K562 (cell line): ENCODE results near the gene KLRD1. TPM values are rescaled to one million over a fixed set of nuclear protein-coding genes. Genes with fewer than 3 reads are reported as not detected.
"Not testable (repeated sequence)": the region's sequence is repeated elsewhere in the genome, so short reads cannot be mapped to it uniquely, and the experiment has no call there.

ENCODE experiments used
- ATAC-seq: fragments of 200-7000 bp; cut with Tn5 transposase; 3 replicates; pipeline ENCODE4 v1.9.1; 2020; ENCODE audit warnings: moderate library complexity
- BruUV-seq: library from RNA; stranded (reverse); fragments of 400-500 nt; replicated peaks from 2 replicates; lab custom pipeline; 2021; lab: Mats Ljungman, UMichigan
- CTCF ChIA-PET: fragments of 300-600 bp; formaldehyde crosslinking; extraction: SDS; loops from one replicate; lab custom pipeline; 2021; ENCODE audit warnings: low intra/inter-chr PET ratio; lab: Yijun Ruan, JAX
- POLR2A ChIA-PET: fragments of 300-600, 350-650 bp; sonication (Branson Sonifier 250); formaldehyde crosslinking; extraction: SDS; loops from one replicate; lab custom pipeline; 2021; ENCODE audit warnings: antibody characterized with exemption, inconsistent platforms; lab: Yijun Ruan, JAX
- DNase-seq, 4 experiments: peaks; one replicate each; pipeline versions ENCODE4 v3.0.0 to v3.0.0-alpha.2; 2011 to 2018; ENCODE audit warnings: low spot score in 3 of 4, mixed read lengths in 3 of 4; ENCODE audit errors: extremely low read depth in 1 of 4
- FAIRE-seq: peaks from 2 replicates; lab custom pipeline; 2011; peaks lifted over from hg19 to GRCh38; lab: Jason Lieb, UNC
- H2AFZ ChIP-seq: 2 replicates; pipeline ENCODE4 v1.6.0; 2011; ENCODE audit warnings: low read depth, low read length, control low read depth, inconsistent platforms
- H3K27ac ChIP-seq: fragments of 200-600 bp; 3 replicates; pipeline ENCODE4 v1.8.0; 2011; ENCODE audit warnings: low read depth, mild to moderate bottlenecking, control low read depth, inconsistent platforms, low read length, moderate library complexity, mixed read lengths; ENCODE audit errors: extremely low read depth
- H3K27me3 ChIP-seq, 2 experiments: fragments of 300-600 bp in 1 of 2; 2 replicates in 1 of 2; 3 replicates in 1 of 2; pipeline versions ENCODE4 v1.6.0 to v1.8.0; 2011; ENCODE audit warnings: inconsistent platforms in 2 of 2, low read length in 2 of 2, mild to moderate bottlenecking in 1 of 2, mixed read lengths in 1 of 2, moderate library complexity in 1 of 2; ENCODE audit not compliant: control insufficient read depth in 2 of 2, insufficient read depth in 2 of 2
- H3K36me3 ChIP-seq: fragments of 300-600 bp; 3 replicates; pipeline ENCODE4 v1.8.0; 2011; ENCODE audit warnings: mild to moderate bottlenecking, low read length, inconsistent platforms; ENCODE audit not compliant: control insufficient read depth, insufficient read depth
- H3K4me1 ChIP-seq, 2 experiments: fragments of 200-600 bp in 1 of 2; replicated peaks in 1 of 2; 2 replicates in 1 of 2; 3 replicates in 1 of 2; pipeline versions ENCODE4 v1.5.1 to v1.8.0; 2011; ENCODE audit warnings: inconsistent platforms in 2 of 2, low read length in 2 of 2, mild to moderate bottlenecking in 1 of 2, mixed read lengths in 1 of 2, moderate library complexity in 1 of 2; ENCODE audit not compliant: control insufficient read depth in 2 of 2, insufficient read depth in 2 of 2
- H3K4me2 ChIP-seq: 2 replicates; pipeline ENCODE4 v1.6.1; 2011; ENCODE audit warnings: low read length, control low read depth, inconsistent platforms, mixed read lengths; ENCODE audit not compliant: insufficient read depth
- H3K4me3 ChIP-seq: fragments of 200-600 bp; sonication (generic), shearing (Covaris generic); 2 replicates; pipeline ENCODE4 v1.5.1; 2016; ENCODE audit warnings: control low read depth, inconsistent platforms
- H3K79me2 ChIP-seq: fragments of 200-600 bp; 3 replicates; pipeline ENCODE4 v1.8.0; 2011; ENCODE audit warnings: low read length, inconsistent platforms; ENCODE audit not compliant: control insufficient read depth, insufficient read depth
- H3K9ac ChIP-seq, 2 experiments: 2 replicates each; pipeline versions ENCODE4 v1.6.0 to v1.6.1; 2011; ENCODE audit warnings: low read depth in 2 of 2, low read length in 2 of 2, control low read depth in 1 of 2, inconsistent platforms in 1 of 2, mild to moderate bottlenecking in 1 of 2, mixed read lengths in 1 of 2; ENCODE audit not compliant: insufficient read depth in 1 of 2
- H3K9me1 ChIP-seq: one replicate; pipeline ENCODE4 v1.6.0; 2011; ENCODE audit warnings: inconsistent platforms, mild to moderate bottlenecking, low read length, moderate library complexity; ENCODE audit not compliant: control insufficient read depth, insufficient read depth
- H3K9me3 ChIP-seq: replicated peaks from 2 replicates; pipeline ENCODE4 v1.5.1; 2011; ENCODE audit warnings: low read depth, low read length, inconsistent platforms; ENCODE audit not compliant: control insufficient read depth, insufficient read depth
- H4K20me1 ChIP-seq: replicated peaks from 2 replicates; pipeline ENCODE4 v1.6.1; 2011; ENCODE audit warnings: low read length, inconsistent platforms, mixed read lengths; ENCODE audit not compliant: control insufficient read depth, insufficient read depth
- ADNP ChIP-seq: fragments of 200-800 bp; sonication (Bioruptor generic); IDR thresholded peaks from 2 replicates; pipeline ENCODE4 v1.6.1; 2016; ENCODE audit warnings: missing genetic modification characterization, missing compliant biosample characterization
- NR4A1 ChIP-seq, 2 experiments: fragments of 250-450 bp in 1 of 2; fragments of 450-650 bp in 1 of 2; sonication (Bioruptor Pico) in 1 of 2; IDR thresholded peaks; 2 replicates each; pipeline versions ENCODE4 v1.4.0 to v1.6.1; 2016 to 2020; ENCODE audit warnings: mild to moderate bottlenecking in 2 of 2, missing compliant biosample characterization in 1 of 2, missing genetic modification characterization in 1 of 2, moderate library complexity in 1 of 2
- RAD21 ChIP-seq, 2 experiments: fragments of 250-450 bp in 1 of 2; fragments of 450-650 bp in 1 of 2; sonication (Bioruptor Pico) in 1 of 2; formaldehyde crosslinking in 1 of 2; IDR thresholded peaks in 1 of 2; conservative IDR thresholded peaks in 1 of 2; 2 replicates each; pipeline versions ENCODE4 v1.4.0 to v1.8.0; 2020 to 2022; ENCODE audit warnings: mild to moderate bottlenecking in 2 of 2, moderate library complexity in 1 of 2
- SMAD1 ChIP-seq: fragments of 150-350 bp; IDR thresholded peaks from 2 replicates; pipeline ENCODE4 v1.6.1; 2014; ENCODE audit warnings: low read length, low read depth; ENCODE audit not compliant: partially characterized antibody
- SMC3 ChIP-seq: conservative IDR thresholded peaks from 2 replicates; pipeline ENCODE4 v1.6.1; 2011; ENCODE audit warnings: low read depth, low read length, improper control_type of control experiment; ENCODE audit not compliant: insufficient read depth
- SOX6 ChIP-seq: fragments of 450-650 bp; IDR thresholded peaks from 2 replicates; pipeline ENCODE4 v1.6.1; 2014; ENCODE audit warnings: mild to moderate bottlenecking
- TCF7 ChIP-seq: sonication (generic); IDR thresholded peaks from 2 replicates; pipeline ENCODE4 v1.6.1; 2016; ENCODE audit warnings: antibody characterized with exemption, borderline replicate concordance
- WGBS: fragments of 100-300 bp; shearing (Covaris generic); methylation state at CpG from one replicate; pipeline ENCODE4 v1.1.6; 2016; ENCODE audit warnings: low coverage, mixed read lengths; ENCODE audit not compliant: insufficient coverage; ENCODE audit errors: missing lambda C conversion rate; 5-methylcytosine and 5-hydroxymethylcytosine counted together
- in situ Hi-C: fragments of 300-500 bp; cut with MboI; formaldehyde crosslinking; loops from 4 replicates; pipeline ENCODE4 v1.15.0; 2018; ENCODE audit warnings: inconsistent platforms, mixed read lengths
- intact Hi-C: fragments of 100-400 bp; cut with micrococcal nuclease; formaldehyde crosslinking; loops from 2 replicates; pipeline ENCODE4 v1.14.2; 2022
- polyA plus RNA-seq, 8 experiments: library from polyadenylated mRNA; depleted of rRNA in 4 of 8; stranded (reverse) in 5 of 8; unstranded in 3 of 8; fragments of >200 nt; fragmentation: Nextera tagmentation in 2 of 8; fragmentation: Illumina TruSeq in 1 of 8; extraction: Ambion mirVana in 2 of 8; extraction: Trizol in 1 of 8; gene quantifications; 2 replicates each; pipeline versions ENCODE4 v1.2.1 to v1.2.3, GENCODE V29; 2011 to 2014; ENCODE audit warnings: inconsistent platforms in 1 of 8, missing spikeins in 1 of 8
- total RNA-seq, 7 experiments: library from RNA; depleted of rRNA in 6 of 7; stranded (reverse); fragments of >200 nt in 6 of 7; fragmentation: Illumina TruSeq in 2 of 7; extraction: Trizol in 2 of 7; gene quantifications; 2 replicates each; pipeline versions ENCODE4 v1.2.1 to v1.2.3, GENCODE V29; 2011 to 2021; ENCODE audit warnings: low replicate concordance in 1 of 7
- TF ChIP-seq, protein P1 (sequence below): fragments of 450-650 bp; formaldehyde crosslinking; IDR thresholded peaks from 2 replicates; pipeline ENCODE4 v1.4.0; 2020; ENCODE audit warnings: mild to moderate bottlenecking, moderate library complexity
- TF ChIP-seq, protein P2 (sequence below), 3 experiments: IDR thresholded peaks in 2 of 3; conservative IDR thresholded peaks in 1 of 3; 2 replicates each; pipeline ENCODE4 v1.5.1; 2011 to 2012; ENCODE audit warnings: low read length in 3 of 3, mild to moderate bottlenecking in 3 of 3, control low read depth in 2 of 3, improper control_type of control experiment in 1 of 3, inconsistent platforms in 1 of 3, low read depth in 1 of 3, mixed read lengths in 1 of 3, moderate library complexity in 1 of 3; ENCODE audit not compliant: insufficient read depth in 2 of 3
- TF ChIP-seq, protein P3 (sequence below): fragments of 250-450 bp; sonication (Bioruptor Pico); IDR thresholded peaks from 2 replicates; pipeline ENCODE4 v1.8.0; 2021; ENCODE audit warnings: borderline replicate concordance, mild to moderate bottlenecking, moderate library complexity; ENCODE audit not compliant: poor library complexity, severe bottlenecking

The KLRD1 gene
- total and polyA plus RNA-seq, 9 of the 15 experiments (the other 6 are each of a cell fraction or from before 2014, with no cell fraction given): not detected

DNA sequence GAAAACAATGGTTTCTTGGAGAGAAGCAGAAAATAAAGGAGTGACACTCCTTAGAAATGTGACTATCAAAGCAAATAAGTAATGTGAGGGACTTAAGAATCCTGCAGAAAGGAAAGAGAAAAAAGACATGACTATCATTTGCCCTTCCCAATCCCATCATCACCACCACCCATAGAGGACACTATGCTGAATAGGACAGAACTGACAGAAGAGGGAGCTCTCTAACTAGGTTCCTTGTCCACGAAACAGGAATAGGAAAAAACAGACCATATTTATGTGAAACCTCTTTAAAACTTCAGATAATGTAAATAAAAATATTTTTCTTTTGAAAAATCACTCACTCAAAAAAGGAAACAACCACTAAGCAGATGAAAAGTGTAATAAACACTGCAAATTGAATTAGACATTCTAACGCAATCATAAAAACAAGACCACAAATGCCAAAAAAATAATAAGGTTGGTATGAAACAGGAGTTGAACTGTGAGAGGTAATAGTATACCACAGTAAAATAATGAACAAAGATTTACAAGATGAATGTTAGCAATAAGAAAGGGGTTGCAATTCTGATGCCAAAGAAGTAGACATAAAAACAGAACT lies 24.1 kb downstream of the KLRD1 start (continued):
- TF ChIP-seq, protein P1, sequence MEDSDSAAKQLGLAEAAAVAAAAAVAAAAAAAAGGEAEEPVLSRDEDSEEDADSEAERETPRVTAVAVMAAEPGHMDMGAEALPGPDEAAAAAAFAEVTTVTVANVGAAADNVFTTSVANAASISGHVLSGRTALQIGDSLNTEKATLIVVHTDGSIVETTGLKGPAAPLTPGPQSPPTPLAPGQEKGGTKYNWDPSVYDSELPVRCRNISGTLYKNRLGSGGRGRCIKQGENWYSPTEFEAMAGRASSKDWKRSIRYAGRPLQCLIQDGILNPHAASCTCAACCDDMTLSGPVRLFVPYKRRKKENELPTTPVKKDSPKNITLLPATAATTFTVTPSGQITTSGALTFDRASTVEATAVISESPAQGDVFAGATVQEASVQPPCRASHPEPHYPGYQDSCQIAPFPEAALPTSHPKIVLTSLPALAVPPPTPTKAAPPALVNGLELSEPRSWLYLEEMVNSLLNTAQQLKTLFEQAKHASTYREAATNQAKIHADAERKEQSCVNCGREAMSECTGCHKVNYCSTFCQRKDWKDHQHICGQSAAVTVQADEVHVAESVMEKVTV (CRISPR knock-in tag): peak; percentile 67
- TF ChIP-seq RAD21 (CRISPR knock-in tag; conservative IDR thresholded peaks at IDR 0.05 in 1 of 2, IDR thresholded peaks at IDR 0.05 in 1 of 2) (peak; percentile 84 to 91), SMC3 (peak; percentile 88), SOX6 (no peak), ADNP (tag) (no peak), SMAD1 (no peak), TCF7 (no peak), NR4A1 (CRISPR knock-in tag; IDR thresholded peaks at IDR 0.05) (no peak), NR4A1 (tag; IDR thresholded peaks at IDR 0.05) (no peak)
- TF ChIP-seq, protein P2, sequence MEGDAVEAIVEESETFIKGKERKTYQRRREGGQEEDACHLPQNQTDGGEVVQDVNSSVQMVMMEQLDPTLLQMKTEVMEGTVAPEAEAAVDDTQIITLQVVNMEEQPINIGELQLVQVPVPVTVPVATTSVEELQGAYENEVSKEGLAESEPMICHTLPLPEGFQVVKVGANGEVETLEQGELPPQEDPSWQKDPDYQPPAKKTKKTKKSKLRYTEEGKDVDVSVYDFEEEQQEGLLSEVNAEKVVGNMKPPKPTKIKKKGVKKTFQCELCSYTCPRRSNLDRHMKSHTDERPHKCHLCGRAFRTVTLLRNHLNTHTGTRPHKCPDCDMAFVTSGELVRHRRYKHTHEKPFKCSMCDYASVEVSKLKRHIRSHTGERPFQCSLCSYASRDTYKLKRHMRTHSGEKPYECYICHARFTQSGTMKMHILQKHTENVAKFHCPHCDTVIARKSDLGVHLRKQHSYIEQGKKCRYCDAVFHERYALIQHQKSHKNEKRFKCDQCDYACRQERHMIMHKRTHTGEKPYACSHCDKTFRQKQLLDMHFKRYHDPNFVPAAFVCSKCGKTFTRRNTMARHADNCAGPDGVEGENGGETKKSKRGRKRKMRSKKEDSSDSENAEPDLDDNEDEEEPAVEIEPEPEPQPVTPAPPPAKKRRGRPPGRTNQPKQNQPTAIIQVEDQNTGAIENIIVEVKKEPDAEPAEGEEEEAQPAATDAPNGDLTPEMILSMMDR (IDR thresholded peaks at IDR 0.05 in 2 of 3, conservative IDR thresholded peaks at IDR 0.05 in 1 of 3; ENCODE audit: insufficient read depth in 2 of 3, low read depth in 1 of 3, low read length in 3 of 3): peak; percentile 56 to 89 (median 82); a peak in 5 of 6 replicates
- TF ChIP-seq, protein P3, sequence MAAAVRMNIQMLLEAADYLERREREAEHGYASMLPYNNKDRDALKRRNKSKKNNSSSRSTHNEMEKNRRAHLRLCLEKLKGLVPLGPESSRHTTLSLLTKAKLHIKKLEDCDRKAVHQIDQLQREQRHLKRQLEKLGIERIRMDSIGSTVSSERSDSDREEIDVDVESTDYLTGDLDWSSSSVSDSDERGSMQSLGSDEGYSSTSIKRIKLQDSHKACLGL (CRISPR knock-in tag): no peak

DNA sequence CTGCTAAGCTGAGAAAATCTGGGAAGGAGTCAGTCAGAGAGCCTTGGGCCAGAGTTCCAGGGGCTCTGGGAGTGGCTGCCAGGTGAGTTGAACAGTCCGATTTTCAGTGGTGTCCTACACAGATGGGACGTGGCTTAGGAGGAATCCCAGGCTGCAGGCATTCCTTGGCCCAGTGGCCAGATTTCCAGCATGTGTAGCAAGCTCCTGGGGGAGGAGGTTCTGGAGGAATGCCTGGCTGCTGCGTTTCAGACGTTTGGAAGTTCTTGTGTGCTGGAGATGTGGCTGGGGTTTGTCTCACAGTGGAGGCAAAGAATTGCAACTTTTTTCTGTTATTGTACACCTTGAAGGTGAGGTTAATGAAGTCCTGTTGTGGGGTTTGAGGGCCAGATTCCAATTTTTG lies 28.5 kb downstream of the KLRD1 start:
- H3K27ac ChIP-seq, H3K9me3 ChIP-seq, H3K36me3 ChIP-seq, FAIRE-seq, H3K9me1 ChIP-seq, ATAC-seq, H4K20me1 ChIP-seq, in situ Hi-C loops, H3K4me2 ChIP-seq, H2AFZ ChIP-seq, H3K4me1 ChIP-seq, CTCF ChIA-PET, H3K4me3 ChIP-seq, H3K9ac ChIP-seq, POLR2A ChIA-PET, H3K27me3 ChIP-seq, H3K79me2 ChIP-seq, DNase-seq, BruUV-seq: not testable (repeated sequence)
- 15% methylated on average over 4 of the region's 4 CpGs for WGBS
- intact Hi-C loops: loop anchor here (10.0 kb wide), 1 partner anchor 101 kb away; no protein-coding TSS in a partner anchor
